ENCODE data around the gene CAND1. TPM values are rescaled to one million over a fixed set of nuclear protein-coding genes. Genes with fewer than 3 reads are reported as not detected.

The CAND1 gene
- total RNA-seq, 1 experiment from 2014 or later = 236 TPM

DNA sequence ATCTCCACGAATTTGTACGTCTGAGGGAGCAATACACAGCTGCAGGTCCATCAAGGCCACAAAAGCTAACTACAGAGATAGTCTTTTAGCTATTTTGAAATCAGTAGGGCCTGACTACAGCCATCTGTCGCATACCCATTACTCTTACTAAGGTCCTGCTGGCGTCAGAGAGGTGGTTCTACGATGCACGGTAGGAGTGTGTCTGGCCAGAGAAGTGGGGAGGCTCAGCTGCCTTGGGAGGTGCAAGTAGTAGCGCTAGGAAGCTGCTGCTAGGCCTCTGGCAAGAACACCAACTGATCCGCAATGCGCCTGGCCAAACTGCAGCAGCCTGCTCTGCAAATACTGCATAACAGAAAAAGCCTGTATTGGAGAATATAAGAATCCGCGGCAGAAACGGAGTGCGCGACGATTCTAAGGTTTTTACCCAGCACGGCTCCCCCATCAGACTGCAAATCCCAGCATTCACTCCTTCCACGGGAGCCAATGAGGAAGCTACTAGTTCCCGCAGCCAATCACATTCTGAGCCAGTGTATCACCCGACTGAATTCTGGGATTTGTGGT lies 743 bp upstream of the CAND1 start (continued):
- TF ChIP-seq, protein P1, sequence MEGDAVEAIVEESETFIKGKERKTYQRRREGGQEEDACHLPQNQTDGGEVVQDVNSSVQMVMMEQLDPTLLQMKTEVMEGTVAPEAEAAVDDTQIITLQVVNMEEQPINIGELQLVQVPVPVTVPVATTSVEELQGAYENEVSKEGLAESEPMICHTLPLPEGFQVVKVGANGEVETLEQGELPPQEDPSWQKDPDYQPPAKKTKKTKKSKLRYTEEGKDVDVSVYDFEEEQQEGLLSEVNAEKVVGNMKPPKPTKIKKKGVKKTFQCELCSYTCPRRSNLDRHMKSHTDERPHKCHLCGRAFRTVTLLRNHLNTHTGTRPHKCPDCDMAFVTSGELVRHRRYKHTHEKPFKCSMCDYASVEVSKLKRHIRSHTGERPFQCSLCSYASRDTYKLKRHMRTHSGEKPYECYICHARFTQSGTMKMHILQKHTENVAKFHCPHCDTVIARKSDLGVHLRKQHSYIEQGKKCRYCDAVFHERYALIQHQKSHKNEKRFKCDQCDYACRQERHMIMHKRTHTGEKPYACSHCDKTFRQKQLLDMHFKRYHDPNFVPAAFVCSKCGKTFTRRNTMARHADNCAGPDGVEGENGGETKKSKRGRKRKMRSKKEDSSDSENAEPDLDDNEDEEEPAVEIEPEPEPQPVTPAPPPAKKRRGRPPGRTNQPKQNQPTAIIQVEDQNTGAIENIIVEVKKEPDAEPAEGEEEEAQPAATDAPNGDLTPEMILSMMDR (IDR thresholded peaks at IDR 0.05) = no peak
- no peak for TF ChIP-seq ESRRA (CRISPR knock-in tag; IDR thresholded peaks at IDR 0.05; ENCODE audit: borderline replicate concordance)
- no peak for TF ChIP-seq NFE2L1 (CRISPR knock-in tag; IDR thresholded peaks at IDR 0.05)
- TF ChIP-seq EMX1 (CRISPR knock-in tag; IDR thresholded peaks at IDR 0.05) = no peak
- TF ChIP-seq, protein P2, sequence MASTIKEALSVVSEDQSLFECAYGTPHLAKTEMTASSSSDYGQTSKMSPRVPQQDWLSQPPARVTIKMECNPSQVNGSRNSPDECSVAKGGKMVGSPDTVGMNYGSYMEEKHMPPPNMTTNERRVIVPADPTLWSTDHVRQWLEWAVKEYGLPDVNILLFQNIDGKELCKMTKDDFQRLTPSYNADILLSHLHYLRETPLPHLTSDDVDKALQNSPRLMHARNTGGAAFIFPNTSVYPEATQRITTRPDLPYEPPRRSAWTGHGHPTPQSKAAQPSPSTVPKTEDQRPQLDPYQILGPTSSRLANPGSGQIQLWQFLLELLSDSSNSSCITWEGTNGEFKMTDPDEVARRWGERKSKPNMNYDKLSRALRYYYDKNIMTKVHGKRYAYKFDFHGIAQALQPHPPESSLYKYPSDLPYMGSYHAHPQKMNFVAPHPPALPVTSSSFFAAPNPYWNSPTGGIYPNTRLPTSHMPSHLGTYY (CRISPR knock-in tag; IDR thresholded peaks at IDR 0.05) = no peak
- TF ChIP-seq ETV6 (CRISPR knock-in tag; IDR thresholded peaks at IDR 0.05) = peak; percentile 30; the same call in 1 of the 2 replicates
- no peak; the same call in 1 of the 2 replicates for TF ChIP-seq GABPB1 (CRISPR knock-in tag; IDR thresholded peaks at IDR 0.05)
- TF ChIP-seq ELF4 (CRISPR knock-in tag; IDR thresholded peaks at IDR 0.05; ENCODE audit: low read depth) = no peak
- TF ChIP-seq, protein P3, sequence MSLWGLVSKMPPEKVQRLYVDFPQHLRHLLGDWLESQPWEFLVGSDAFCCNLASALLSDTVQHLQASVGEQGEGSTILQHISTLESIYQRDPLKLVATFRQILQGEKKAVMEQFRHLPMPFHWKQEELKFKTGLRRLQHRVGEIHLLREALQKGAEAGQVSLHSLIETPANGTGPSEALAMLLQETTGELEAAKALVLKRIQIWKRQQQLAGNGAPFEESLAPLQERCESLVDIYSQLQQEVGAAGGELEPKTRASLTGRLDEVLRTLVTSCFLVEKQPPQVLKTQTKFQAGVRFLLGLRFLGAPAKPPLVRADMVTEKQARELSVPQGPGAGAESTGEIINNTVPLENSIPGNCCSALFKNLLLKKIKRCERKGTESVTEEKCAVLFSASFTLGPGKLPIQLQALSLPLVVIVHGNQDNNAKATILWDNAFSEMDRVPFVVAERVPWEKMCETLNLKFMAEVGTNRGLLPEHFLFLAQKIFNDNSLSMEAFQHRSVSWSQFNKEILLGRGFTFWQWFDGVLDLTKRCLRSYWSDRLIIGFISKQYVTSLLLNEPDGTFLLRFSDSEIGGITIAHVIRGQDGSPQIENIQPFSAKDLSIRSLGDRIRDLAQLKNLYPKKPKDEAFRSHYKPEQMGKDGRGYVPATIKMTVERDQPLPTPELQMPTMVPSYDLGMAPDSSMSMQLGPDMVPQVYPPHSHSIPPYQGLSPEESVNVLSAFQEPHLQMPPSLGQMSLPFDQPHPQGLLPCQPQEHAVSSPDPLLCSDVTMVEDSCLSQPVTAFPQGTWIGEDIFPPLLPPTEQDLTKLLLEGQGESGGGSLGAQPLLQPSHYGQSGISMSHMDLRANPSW (CRISPR knock-in tag; conservative IDR thresholded peaks at IDR 0.05; ENCODE audit: low read depth) = no peak
- TF ChIP-seq FOXK1 (CRISPR knock-in tag; IDR thresholded peaks at IDR 0.05) = no peak

DNA sequence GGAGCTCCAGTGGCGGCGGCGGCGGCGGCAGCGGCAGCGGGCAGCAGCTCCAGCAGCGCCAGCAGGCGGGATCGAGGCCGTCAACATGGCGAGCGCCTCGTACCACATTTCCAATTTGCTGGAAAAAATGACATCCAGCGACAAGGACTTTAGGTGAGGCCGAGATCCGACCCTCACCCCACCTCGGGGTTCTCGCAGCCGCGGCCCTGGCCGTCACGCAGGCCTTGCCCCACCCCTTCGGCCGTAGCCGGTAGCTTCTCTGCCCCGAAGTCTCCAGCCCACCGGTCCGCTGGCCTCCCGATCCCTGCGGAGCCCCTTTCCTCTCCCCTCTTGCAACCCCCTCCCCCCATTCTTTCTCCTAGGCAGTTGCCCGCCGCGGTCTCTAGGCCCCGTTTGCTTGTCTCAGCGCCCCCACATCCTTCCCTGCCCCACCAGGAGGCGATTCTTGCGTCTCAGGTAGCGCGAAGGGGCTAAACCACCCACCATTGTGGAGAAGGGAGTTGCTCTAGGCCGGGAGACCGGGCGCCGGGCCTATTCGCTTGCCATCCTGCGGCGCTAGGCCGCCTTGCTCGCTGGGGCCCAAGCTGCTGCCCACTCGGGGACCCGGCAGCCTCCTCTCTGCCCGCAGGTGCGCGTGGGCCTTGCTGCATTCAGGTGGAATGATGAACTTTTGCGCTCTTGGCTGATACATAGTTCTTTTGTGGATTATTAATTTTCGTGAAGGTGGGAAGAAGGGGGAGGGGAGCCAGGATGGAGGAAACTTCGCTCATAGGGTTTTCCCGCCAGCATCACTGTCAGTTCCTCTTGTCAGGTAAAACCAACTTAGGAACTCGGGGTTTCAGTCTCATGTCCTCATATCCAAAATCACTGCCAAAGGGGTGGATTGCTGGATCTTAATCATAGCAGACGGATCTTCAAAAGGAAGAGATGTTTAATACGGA lies 745 bp downstream of the CAND1 start:
- ChIA-PET POLR2A (interaction anchor here (0.6 to 1.0 kb wide), 3 partner anchors 59 to 1341 kb away, joined by 3 to 4 read pairs (median 4); partner anchors contain the start of gene RAP1B), CTCF (interaction anchor here (0.6 to 2.6 kb wide), 4 partner anchors 48 to 251 kb away, joined by 4 to 8 read pairs (median 8); no protein-coding TSS in a partner anchor)
- peak; percentile 9 for ATAC-seq
- peak overlapping the region; percentile 93 for H3K27ac Mint-ChIP-seq
- DNase-seq (ENCODE audit: low spot score) = peak; percentile 62
- H3K36me3 Mint-ChIP-seq = no peaks in the 10 kb centered on the region
- peaks cover 28% of the 10 kb centered on the region for H3K4me1 Mint-ChIP-seq
- H3K4me3 Mint-ChIP-seq = peak overlapping the region; percentile 95
- peaks cover 2% of the 10 kb centered on the region; the same call in 1 of the 2 replicates for H3K27me3 Mint-ChIP-seq (ENCODE audit: low read depth)
- H3K9me3 Mint-ChIP-seq = peaks cover under 1% of the 10 kb centered on the region; the same call in 1 of the 2 replicates
- TF ChIP-seq NR1H2 (CRISPR knock-in tag; IDR thresholded peaks at IDR 0.05) (no peak), TEAD1 (CRISPR knock-in tag; IDR thresholded peaks at IDR 0.05) (0 out of 2 replicates have a peak, but pooled peaks have one; percentile 42), GRHL2 (CRISPR knock-in tag; IDR thresholded peaks at IDR 0.05; ENCODE audit: insufficient replicate concordance, severe bottlenecking) (no peak), ZBTB21 (CRISPR knock-in tag; IDR thresholded peaks at IDR 0.05; ENCODE audit: borderline replicate concordance) (0 out of 2 replicates have a peak, but pooled peaks have one; percentile 1)
- TF ChIP-seq, protein P4, sequence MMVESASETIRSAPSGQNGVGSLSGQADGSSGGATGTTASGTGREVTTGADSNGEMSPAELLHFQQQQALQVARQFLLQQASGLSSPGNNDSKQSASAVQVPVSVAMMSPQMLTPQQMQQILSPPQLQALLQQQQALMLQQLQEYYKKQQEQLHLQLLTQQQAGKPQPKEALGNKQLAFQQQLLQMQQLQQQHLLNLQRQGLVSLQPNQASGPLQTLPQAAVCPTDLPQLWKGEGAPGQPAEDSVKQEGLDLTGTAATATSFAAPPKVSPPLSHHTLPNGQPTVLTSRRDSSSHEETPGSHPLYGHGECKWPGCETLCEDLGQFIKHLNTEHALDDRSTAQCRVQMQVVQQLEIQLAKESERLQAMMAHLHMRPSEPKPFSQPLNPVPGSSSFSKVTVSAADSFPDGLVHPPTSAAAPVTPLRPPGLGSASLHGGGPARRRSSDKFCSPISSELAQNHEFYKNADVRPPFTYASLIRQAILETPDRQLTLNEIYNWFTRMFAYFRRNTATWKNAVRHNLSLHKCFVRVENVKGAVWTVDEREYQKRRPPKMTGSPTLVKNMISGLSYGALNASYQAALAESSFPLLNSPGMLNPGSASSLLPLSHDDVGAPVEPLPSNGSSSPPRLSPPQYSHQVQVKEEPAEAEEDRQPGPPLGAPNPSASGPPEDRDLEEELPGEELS (CRISPR knock-in tag; IDR thresholded peaks at IDR 0.05) = peak; percentile 36; the same call in 1 of the 2 replicates
- TF ChIP-seq, protein P5, sequence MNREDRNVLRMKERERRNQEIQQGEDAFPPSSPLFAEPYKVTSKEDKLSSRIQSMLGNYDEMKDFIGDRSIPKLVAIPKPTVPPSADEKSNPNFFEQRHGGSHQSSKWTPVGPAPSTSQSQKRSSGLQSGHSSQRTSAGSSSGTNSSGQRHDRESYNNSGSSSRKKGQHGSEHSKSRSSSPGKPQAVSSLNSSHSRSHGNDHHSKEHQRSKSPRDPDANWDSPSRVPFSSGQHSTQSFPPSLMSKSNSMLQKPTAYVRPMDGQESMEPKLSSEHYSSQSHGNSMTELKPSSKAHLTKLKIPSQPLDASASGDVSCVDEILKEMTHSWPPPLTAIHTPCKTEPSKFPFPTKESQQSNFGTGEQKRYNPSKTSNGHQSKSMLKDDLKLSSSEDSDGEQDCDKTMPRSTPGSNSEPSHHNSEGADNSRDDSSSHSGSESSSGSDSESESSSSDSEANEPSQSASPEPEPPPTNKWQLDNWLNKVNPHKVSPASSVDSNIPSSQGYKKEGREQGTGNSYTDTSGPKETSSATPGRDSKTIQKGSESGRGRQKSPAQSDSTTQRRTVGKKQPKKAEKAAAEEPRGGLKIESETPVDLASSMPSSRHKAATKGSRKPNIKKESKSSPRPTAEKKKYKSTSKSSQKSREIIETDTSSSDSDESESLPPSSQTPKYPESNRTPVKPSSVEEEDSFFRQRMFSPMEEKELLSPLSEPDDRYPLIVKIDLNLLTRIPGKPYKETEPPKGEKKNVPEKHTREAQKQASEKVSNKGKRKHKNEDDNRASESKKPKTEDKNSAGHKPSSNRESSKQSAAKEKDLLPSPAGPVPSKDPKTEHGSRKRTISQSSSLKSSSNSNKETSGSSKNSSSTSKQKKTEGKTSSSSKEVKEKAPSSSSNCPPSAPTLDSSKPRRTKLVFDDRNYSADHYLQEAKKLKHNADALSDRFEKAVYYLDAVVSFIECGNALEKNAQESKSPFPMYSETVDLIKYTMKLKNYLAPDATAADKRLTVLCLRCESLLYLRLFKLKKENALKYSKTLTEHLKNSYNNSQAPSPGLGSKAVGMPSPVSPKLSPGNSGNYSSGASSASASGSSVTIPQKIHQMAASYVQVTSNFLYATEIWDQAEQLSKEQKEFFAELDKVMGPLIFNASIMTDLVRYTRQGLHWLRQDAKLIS (CRISPR knock-in tag; IDR thresholded peaks at IDR 0.05; ENCODE audit: borderline replicate concordance) = no peak
- TF ChIP-seq, protein P6, sequence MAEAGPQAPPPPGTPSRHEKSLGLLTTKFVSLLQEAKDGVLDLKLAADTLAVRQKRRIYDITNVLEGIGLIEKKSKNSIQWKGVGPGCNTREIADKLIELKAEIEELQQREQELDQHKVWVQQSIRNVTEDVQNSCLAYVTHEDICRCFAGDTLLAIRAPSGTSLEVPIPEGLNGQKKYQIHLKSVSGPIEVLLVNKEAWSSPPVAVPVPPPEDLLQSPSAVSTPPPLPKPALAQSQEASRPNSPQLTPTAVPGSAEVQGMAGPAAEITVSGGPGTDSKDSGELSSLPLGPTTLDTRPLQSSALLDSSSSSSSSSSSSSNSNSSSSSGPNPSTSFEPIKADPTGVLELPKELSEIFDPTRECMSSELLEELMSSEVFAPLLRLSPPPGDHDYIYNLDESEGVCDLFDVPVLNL (CRISPR knock-in tag; IDR thresholded peaks at IDR 0.05; ENCODE audit: borderline replicate concordance, low read depth) = 0 out of 2 replicates have a peak, but pooled peaks have one; percentile 21
- TF ChIP-seq, protein P7, sequence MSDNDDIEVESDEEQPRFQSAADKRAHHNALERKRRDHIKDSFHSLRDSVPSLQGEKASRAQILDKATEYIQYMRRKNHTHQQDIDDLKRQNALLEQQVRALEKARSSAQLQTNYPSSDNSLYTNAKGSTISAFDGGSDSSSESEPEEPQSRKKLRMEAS (CRISPR knock-in tag; IDR thresholded peaks at IDR 0.05) = no peak
- TF ChIP-seq, protein P8, sequence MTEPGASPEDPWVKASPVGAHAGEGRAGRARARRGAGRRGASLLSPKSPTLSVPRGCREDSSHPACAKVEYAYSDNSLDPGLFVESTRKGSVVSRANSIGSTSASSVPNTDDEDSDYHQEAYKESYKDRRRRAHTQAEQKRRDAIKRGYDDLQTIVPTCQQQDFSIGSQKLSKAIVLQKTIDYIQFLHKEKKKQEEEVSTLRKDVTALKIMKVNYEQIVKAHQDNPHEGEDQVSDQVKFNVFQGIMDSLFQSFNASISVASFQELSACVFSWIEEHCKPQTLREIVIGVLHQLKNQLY (CRISPR knock-in tag; IDR thresholded peaks at IDR 0.05) = no peak

Measured in WTC11 (cell line).